ENCODE data around the gene CORO2A. TPM values are rescaled to one million over a fixed set of nuclear protein-coding genes. Genes with fewer than 3 reads are reported as not detected.

CORO2A gene
- total and polyA plus RNA-seq, 2 donors (not counting 3 experiments of a cell fraction or from before 2014, with no cell fraction given): 0.35 to 0.53 TPM

DNA sequence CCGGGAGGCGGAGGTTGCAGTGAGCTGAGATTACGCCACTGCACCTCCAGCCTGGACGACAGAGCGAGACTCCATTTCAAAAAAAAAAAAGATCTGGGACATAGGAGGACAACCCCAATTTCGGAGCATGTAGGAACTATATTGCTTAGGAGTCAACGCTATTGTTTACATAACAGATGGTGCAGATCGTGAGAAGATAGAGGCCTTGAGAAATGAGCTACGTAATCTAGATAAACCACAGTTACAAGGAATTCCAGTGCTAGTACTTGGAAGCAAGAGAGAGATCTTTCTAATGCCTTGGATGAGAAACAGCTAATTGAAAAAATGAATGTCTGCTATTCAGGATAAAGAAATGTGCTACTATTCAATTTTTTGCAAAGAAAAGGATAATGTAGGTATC is 42.7 kb upstream of the CORO2A start:
- no peak for DNase-seq (ENCODE audit: low read depth, low spot score)

More for the DNA sequence above, 42.7 kb upstream of the CORO2A start:
- no peaks in the 10 kb centered on the region for H3K9me1 ChIP-seq (replicated peaks; ENCODE audit: control insufficient read depth, extremely low read depth, insufficient read depth, low read length)
- no peaks in the 10 kb centered on the region for H3K27me3 ChIP-seq (ENCODE audit: control insufficient read depth in 2 of 2, insufficient read depth in 2 of 2, low read length in 2 of 2)
- ChIA-PET POLR2A (no interaction called here), CTCF (no interaction called here)
- no peak overlapping the region for H3K9ac ChIP-seq (replicated peaks; ENCODE audit: extremely low read depth, insufficient read depth, low read length)
- H2AFZ ChIP-seq (ENCODE audit: low read depth, low read length): no peak overlapping the region
- no peak overlapping the region for H3K4me2 ChIP-seq (ENCODE audit: insufficient read depth, low read length)
- BruUV-seq (replicated peaks): no TSS peak
- no peak overlapping the region for H3K27ac ChIP-seq (ENCODE audit: insufficient read depth, low read depth, low read length)
- dilution Hi-C loops (cut with MboI; ENCODE audit: extremely low pct_ligation_motif_present, low sequenced_read_pairs) (no loop called here), intact Hi-C loops (cut with micrococcal nuclease) (no loop called here)
- no peaks in the 10 kb centered on the region for H3K79me2 ChIP-seq (ENCODE audit: control insufficient read depth, insufficient read depth, low read length)
- H3K9me3 ChIP-seq (replicated peaks; ENCODE audit: control insufficient read depth, insufficient read depth, low read length): no peaks in the 10 kb centered on the region
- no peaks in the 10 kb centered on the region for H4K20me1 ChIP-seq (replicated peaks; ENCODE audit: control insufficient read depth, extremely low read depth, insufficient read depth, low read length)
- no peak overlapping the region for H3K4me3 ChIP-seq (replicated peaks in 1 of 3; ENCODE audit: insufficient read depth in 1 of 3, low read depth in 1 of 3, low read length in 3 of 3)
- TF ChIP-seq JUN (IDR thresholded peaks at IDR 0.05; ENCODE audit: borderline replicate concordance, insufficient read depth, insufficient read length, low read depth) (no peak), FOS (IDR thresholded peaks at IDR 0.05; ENCODE audit: borderline replicate concordance, insufficient read depth, low read length) (no peak), POLR2AphosphoS5 (IDR thresholded peaks at IDR 0.05; ENCODE audit: insufficient read depth, low read depth, low read length) (no peak), EZH2 (IDR thresholded peaks at IDR 0.05; ENCODE audit: borderline replicate concordance, low read depth, low read length, severe bottlenecking) (no peak), MYC (IDR thresholded peaks at IDR 0.05; ENCODE audit: low read depth, low read length) (no peak), GATA2 (IDR thresholded peaks at IDR 0.05; ENCODE audit: insufficient read depth, insufficient read length, low read depth, low read length) (no peak), POLR2A (IDR thresholded peaks at IDR 0.05; ENCODE audit: low read depth, low read length) (no peak)
- TF ChIP-seq, protein P1, sequence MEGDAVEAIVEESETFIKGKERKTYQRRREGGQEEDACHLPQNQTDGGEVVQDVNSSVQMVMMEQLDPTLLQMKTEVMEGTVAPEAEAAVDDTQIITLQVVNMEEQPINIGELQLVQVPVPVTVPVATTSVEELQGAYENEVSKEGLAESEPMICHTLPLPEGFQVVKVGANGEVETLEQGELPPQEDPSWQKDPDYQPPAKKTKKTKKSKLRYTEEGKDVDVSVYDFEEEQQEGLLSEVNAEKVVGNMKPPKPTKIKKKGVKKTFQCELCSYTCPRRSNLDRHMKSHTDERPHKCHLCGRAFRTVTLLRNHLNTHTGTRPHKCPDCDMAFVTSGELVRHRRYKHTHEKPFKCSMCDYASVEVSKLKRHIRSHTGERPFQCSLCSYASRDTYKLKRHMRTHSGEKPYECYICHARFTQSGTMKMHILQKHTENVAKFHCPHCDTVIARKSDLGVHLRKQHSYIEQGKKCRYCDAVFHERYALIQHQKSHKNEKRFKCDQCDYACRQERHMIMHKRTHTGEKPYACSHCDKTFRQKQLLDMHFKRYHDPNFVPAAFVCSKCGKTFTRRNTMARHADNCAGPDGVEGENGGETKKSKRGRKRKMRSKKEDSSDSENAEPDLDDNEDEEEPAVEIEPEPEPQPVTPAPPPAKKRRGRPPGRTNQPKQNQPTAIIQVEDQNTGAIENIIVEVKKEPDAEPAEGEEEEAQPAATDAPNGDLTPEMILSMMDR (IDR thresholded peaks at IDR 0.05; ENCODE audit: extremely low read depth in 1 of 2, insufficient read depth in 1 of 2, low read depth in 1 of 2, low read length in 2 of 2): no peak
- TF ChIP-seq, protein P2, sequence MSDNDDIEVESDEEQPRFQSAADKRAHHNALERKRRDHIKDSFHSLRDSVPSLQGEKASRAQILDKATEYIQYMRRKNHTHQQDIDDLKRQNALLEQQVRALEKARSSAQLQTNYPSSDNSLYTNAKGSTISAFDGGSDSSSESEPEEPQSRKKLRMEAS (IDR thresholded peaks at IDR 0.05; ENCODE audit: insufficient read depth, insufficient read length): no peak
- no peaks in the 10 kb centered on the region for H3K4me1 ChIP-seq (ENCODE audit: control insufficient read depth, extremely low read depth, insufficient read depth, low read length)
- FAIRE-seq: no peak
- no peaks in the 10 kb centered on the region for H3K36me3 ChIP-seq (ENCODE audit: control insufficient read depth in 2 of 2, extremely low read depth in 1 of 2, insufficient read depth in 2 of 2, low read length in 2 of 2)
